Stimulated activated CD4-positive, alpha-beta T cell treated with anti-CD3 and anti-CD28 coated beads, Interleukin-1b, Interleukin-23, amount 100 ng/mL, for 4 hours (primary cell): ENCODE measurements around the gene SLC9A1.
"Not testable (repeated sequence)": the region's sequence is repeated elsewhere in the genome, so short reads cannot be mapped to it uniquely, and the experiment has no call there.

Source experiments
- DNase-seq, 2 donors: peaks; one replicate each; pipeline ENCODE4 v3.0.0-alpha.2; 2020; ENCODE audit warnings: low read depth in 2 of 2

Gene SLC9A1

GRCh38 chr1:27154991-27155781, at the start of gene SLC9A1:
SLC9A1 (minus strand) TSS chr1:27155125; CDS start chr1:27154334, 791 bp downstream.
- DNase-seq = peak; percentile 88 to 89

GRCh38 chr1:27203946-27204345, 49.0 kb upstream of the SLC9A1 start:
- no peak for DNase-seq

DNA sequence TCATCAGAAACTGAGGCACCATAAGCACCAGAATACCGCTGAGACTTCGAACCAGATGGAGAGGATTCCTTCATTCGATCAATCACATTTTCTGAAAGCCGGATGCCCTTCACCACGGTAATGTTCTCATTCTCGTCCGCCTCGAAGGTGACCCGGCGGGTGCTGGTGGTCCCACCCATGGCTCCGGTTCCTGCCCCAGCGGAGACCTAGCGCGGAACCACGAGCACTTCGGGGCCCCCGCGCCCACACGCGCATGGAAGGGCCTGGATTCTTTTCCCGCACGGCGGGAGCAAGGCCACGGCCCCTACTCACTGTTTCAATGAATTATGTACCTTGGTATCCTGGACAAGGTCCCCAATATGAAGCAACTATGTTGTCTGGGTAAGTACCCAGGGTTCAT, 46.4 kb upstream of the SLC9A1 start:
- no peak for DNase-seq

DNA sequence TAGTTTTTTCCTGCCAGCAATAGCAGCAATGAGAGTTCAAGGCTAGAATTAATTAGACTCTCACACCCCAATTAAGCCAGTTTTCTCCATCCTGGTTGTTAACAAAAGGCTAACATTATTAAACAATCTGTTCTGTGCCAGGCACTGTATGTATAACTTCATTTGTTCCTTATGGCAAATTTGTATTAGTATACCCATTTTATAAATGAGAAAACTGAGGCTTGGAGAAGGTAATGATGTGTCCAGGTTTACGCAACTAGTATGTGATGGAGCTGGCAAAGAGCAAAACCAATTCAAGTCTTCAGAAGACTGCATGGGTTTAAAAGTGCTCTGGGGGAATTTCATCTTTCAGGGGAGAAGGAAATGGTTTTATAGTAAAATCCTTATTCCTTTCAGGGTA, 38.3 kb upstream of the SLC9A1 start:
- DNase-seq = no peak

DNA sequence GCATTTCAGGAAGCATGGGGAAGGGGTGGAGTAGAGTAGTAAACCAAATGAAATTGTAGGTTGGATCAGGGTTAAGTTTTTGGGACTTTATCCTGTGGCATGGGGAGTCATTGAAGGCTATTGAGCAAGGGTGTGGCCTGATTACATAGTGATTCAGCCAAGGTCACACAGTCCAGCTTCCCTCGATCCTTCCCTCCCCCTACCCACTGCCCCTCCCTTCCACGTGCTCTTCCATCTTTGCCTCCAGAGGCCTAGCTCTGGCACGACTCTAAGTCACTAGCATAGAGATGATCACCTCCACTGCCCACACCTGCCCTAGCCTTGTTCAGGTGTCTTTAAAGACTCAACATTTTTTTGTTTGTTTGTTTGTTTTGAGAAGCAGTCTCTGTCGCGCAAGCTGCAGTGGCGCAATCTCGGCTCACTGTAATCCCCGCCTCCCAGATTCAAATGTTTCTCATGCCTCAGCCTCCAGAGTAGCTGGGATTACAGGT, 37.2 kb upstream of the SLC9A1 start:
- DNase-seq = no peak

- DNase-seq = not testable (repeated sequence)
Observed at GRCh38 chr1:27184665-27185064, 29.7 kb upstream of the SLC9A1 start.

- no peak for DNase-seq
Observed at GRCh38 chr1:27179979-27180378, 25.1 kb upstream of the SLC9A1 start.

GRCh38 chr1:27179379-27179778, 24.5 kb upstream of the SLC9A1 start:
- no peak for DNase-seq

- DNase-seq = no peak
Observed at GRCh38 chr1:27176954-27177353, 22.0 kb upstream of the SLC9A1 start.

- no peak for DNase-seq
Observed at GRCh38 chr1:27176323-27176722, 21.4 kb upstream of the SLC9A1 start.

DNA sequence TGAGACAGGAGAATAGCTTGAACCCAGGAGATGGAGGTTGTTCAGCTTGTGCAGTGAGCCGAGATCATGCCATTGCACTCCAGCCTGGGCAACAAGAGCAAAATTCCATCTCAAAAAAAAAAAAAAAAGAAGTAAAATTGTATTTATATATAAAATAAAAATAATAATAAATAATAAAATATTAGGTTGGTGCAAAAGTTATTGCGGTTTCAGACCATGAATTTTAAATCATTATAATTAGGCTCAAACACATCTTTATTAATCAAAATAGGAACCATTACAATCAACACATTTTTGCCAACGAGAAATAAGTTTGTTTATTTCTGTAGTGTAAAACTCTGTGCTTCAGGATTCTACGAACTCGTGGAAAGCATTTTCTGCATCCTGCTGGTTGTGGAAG, 18.1 kb upstream of the SLC9A1 start:
- not testable (repeated sequence) for DNase-seq

GRCh38 chr1:27166929-27167328, 12.0 kb upstream of the SLC9A1 start:
- no peak for DNase-seq

- no peak for DNase-seq
Observed at GRCh38 chr1:27166351-27166802, 11.5 kb upstream of the SLC9A1 start.

- no peak for DNase-seq
Observed at GRCh38 chr1:27163093-27163492, 8.2 kb upstream of the SLC9A1 start.

- no peak for DNase-seq
Observed at GRCh38 chr1:27162090-27162489, 7.2 kb upstream of the SLC9A1 start.

GRCh38 chr1:27161594-27161993, 6.7 kb upstream of the SLC9A1 start:
- DNase-seq = no peak

GRCh38 chr1:27157194-27157593, 2.3 kb upstream of the SLC9A1 start:
- DNase-seq = no peak

DNA sequence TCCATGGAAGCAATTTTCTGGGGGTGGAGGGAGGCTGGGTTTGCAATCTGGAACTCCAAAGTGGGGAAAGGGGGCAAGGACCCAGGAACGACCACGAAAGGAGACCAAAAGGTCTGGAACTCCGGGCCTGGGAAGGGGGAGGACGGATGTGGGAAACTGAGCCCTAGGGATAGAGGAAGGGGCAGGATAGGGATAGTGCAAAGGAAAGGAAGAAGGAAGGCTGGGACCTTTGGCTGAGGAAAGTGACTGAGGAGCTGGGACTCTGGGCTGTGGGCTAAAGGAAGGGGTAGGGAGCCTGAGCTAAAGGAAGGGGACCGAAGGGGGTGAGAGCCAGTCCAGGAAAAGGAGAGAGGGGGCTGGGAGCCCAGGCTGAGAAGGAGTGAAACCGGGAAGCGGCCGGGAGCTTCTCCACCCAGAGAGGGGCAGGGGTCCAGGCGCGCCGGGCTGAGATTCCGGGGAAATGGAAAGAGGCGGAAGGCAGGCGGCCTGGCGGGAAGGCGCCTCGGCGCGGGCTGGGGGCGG, 395 bp downstream of the SLC9A1 start:
- no peak for DNase-seq

DNA sequence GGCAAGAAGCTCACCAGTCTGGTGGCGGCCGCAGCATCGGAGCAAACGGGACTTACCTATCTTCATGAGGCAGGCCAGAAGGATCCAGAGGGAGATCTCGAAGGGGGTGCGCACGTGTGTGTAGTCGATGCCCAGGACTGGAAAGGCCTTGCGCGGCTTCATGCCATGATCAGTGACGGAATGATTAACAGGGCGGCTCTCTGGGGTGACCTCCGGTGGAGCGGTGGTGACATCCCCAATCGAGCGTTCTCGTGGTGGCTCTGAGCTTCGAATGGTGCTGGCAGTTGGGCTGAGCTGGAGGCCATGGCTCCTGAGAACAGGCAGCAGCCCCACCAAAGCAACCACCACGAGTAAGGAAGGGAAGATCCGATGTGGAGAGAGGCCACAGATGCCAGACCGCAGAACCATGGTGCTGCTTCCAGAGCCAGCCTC, 982 bp downstream of the SLC9A1 start:
- no peak for DNase-seq

DNA sequence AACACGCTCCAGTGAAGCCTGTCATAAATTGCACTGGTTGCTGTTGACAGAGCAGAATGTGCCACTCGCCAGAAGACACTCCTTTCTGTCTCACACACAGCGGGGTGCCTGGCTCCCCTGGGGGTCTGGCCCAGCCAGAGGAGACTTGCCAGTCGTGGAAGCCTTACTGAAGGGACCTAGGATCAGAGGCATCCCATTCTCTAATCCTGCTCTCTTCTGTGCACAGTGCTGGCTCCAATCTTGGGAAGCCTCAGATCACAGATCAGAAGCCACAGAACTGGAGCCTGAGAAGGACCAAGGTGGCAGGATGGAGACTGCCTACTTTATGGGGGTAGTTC, 1.4 kb downstream of the SLC9A1 start:
- DNase-seq = no peak

GRCh38 chr1:27152829-27153548, 1.9 kb downstream of the SLC9A1 start:
- no peak for DNase-seq

DNA sequence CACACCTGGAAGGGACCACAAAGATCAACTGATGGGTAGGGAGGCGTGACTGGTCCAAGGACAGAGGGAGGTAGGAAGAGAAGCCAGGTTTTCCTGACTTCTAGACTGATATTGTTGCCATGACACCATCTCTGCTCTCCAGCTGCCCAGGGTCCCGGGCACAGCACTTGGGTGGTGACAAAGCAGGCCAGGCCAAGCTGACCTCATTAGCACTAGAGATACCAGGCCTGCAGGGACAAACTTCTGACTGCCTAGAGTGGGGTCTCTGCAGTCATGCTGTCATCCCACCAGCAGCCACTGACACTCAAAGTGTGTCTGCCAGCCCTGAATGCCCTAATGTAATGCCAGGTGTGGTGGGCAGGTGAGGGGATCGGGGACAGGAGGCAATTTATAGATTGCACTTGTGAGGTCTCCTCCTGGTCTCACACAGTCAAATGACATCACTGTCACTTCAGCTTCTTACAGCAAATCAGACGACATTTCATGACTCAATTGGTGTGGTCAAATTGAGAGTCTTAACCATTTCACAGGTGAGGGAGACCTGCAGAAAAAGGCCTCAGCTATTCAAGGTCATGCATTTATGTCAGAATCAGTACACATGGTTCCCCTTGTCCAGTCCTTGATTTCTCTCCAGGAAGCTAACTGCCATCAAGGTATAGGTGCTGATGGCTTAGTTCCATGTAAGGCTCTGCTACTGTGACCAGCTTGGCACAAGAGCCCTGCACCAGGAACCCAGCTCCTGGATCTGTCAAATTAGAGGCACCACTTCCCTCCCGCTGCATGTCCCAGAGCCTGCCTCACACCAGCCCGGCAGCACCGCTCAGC, 2.7 kb downstream of the SLC9A1 start:
- DNase-seq = no peak
